K562 (cell line): ENCODE measurements around the gene NUAK2. TPM values are rescaled to one million over a fixed set of nuclear protein-coding genes. Genes with fewer than 3 reads are reported as not detected.

Source experiments
- BCLAF1 ChIP-seq, 2 experiments: fragments of 450-650 bp in 1 of 2; IDR thresholded peaks; 2 replicates each; pipeline ENCODE4 v1.6.1; 2011 to 2017; ENCODE audit warnings: low read depth in 2 of 2, antibody characterized with exemption in 1 of 2, borderline replicate concordance in 1 of 2, low read length in 1 of 2, mild to moderate bottlenecking in 1 of 2, mixed read lengths in 1 of 2; ENCODE audit not compliant: control insufficient read depth in 1 of 2
- DMBX1 ChIP-seq: fragments of 250-450 bp; sonication (Bioruptor Pico); IDR thresholded peaks from 2 replicates; pipeline ENCODE4 v1.8.0; 2022; ENCODE audit warnings: inconsistent platforms, mild to moderate bottlenecking, moderate library complexity, borderline replicate concordance
- FOXO4 ChIP-seq: fragments of 450-650 bp; formaldehyde crosslinking; IDR thresholded peaks from 2 replicates; pipeline ENCODE4 v1.4.0; 2020; ENCODE audit warnings: mild to moderate bottlenecking, moderate library complexity
- HSF4 ChIP-seq: fragments of 250-450 bp; sonication (Bioruptor Pico); IDR thresholded peaks from 2 replicates; pipeline ENCODE4 v2.1.2; 2022; ENCODE audit warnings: mild to moderate bottlenecking, moderate library complexity, borderline replicate concordance
- TRIM24 ChIP-seq, 2 experiments: fragments of 450-650 bp; IDR thresholded peaks; 2 replicates each; pipeline ENCODE4 v1.6.1; 2016
- ZBTB40 ChIP-seq, 2 experiments: fragments of 450-650 bp in 1 of 2; sonication (generic) in 1 of 2; formaldehyde crosslinking in 1 of 2; IDR thresholded peaks; 2 replicates each; pipeline versions ENCODE4 v1.7.1 to v1.9.0; 2016 to 2022; ENCODE audit warnings: inconsistent platforms in 1 of 2, mild to moderate bottlenecking in 1 of 2, missing genetic modification reagents in 1 of 2
- ZNF740 ChIP-seq, 3 experiments: fragments of 200-800 bp in 1 of 3; sonication (Bioruptor generic) in 1 of 3; sonication (generic) in 1 of 3; formaldehyde crosslinking in 1 of 3; IDR thresholded peaks; 2 replicates each; pipeline versions ENCODE4 v1.6.1 to v1.8.0; 2016 to 2022; ENCODE audit warnings: mild to moderate bottlenecking in 2 of 3, missing compliant biosample characterization in 2 of 3, missing genetic modification characterization in 2 of 3, missing genetic modification reagents in 1 of 3
- polyA plus RNA-seq, 8 experiments: library from polyadenylated mRNA; depleted of rRNA in 4 of 8; stranded (reverse) in 5 of 8; unstranded in 3 of 8; fragments of >200 nt; fragmentation: Nextera tagmentation in 2 of 8; fragmentation: Illumina TruSeq in 1 of 8; extraction: Ambion mirVana in 2 of 8; extraction: Trizol in 1 of 8; gene quantifications; 2 replicates each; pipeline versions ENCODE4 v1.2.1 to v1.2.3, GENCODE V29; 2011 to 2014; ENCODE audit warnings: inconsistent platforms in 1 of 8, missing spikeins in 1 of 8
- total RNA-seq, 7 experiments: library from RNA; depleted of rRNA in 6 of 7; stranded (reverse); fragments of >200 nt in 6 of 7; fragmentation: Illumina TruSeq in 2 of 7; extraction: Trizol in 2 of 7; gene quantifications; 2 replicates each; pipeline versions ENCODE4 v1.2.1 to v1.2.3, GENCODE V29; 2011 to 2021; ENCODE audit warnings: low replicate concordance in 1 of 7

NUAK2 gene
- total and polyA plus RNA-seq, 9 of the 15 experiments (the other 6 are each of a cell fraction or from before 2014, with no cell fraction given): 0.04 to 0.44 (median 0.14) TPM

- no peak for TF ChIP-seq HSF4 (CRISPR knock-in tag)
- TF ChIP-seq ZBTB40 (IDR thresholded peaks at IDR 0.05): no peak
- TF ChIP-seq ZBTB40 (CRISPR knock-in tag; IDR thresholded peaks at IDR 0.05): no peak
- no peak for TF ChIP-seq BCLAF1 (IDR thresholded peaks at IDR 0.05; ENCODE audit: borderline replicate concordance in 1 of 2, control insufficient read depth in 1 of 2, low read depth in 2 of 2, low read length in 1 of 2)
- TF ChIP-seq DMBX1 (CRISPR knock-in tag): peak; percentile 83
- TF ChIP-seq TRIM24 (IDR thresholded peaks at IDR 0.05): peak; percentile 60 to 86
- TF ChIP-seq ZNF740 (CRISPR knock-in tag; IDR thresholded peaks at IDR 0.05): peak; percentile 61; the same call in 1 of the 2 replicates
- TF ChIP-seq ZNF740 (tag; IDR thresholded peaks at IDR 0.05): no peak; a peak in 1 of 4 replicates
- TF ChIP-seq FOXO4 (CRISPR knock-in tag): no peak
Measured at GRCh38 chr1:205255941-205256780, 65.4 kb downstream of the NUAK2 start (continued).
